Endothelial cell of umbilical vein (primary cell): ENCODE data around the gene ELOVL6. TPM values are rescaled to one million over a fixed set of nuclear protein-coding genes. Genes with fewer than 3 reads are reported as not detected.

Experiments used
- BruUV-seq: library from RNA; stranded (reverse); fragments of 400-500 nt; replicated peaks from 2 replicates; lab custom pipeline; 2021; lab: Mats Ljungman, UMichigan
- CTCF ChIA-PET: fragments of 300-600, 350-600 bp; sonication (Branson Sonifier 250); formaldehyde crosslinking; loops from one replicate; lab custom pipeline; 2021; ENCODE audit warnings: antibody characterized with exemption, inconsistent platforms; lab: Charles Lee
- POLR2A ChIA-PET: fragments of 300-600, 350-600 bp; sonication (Branson Sonifier 250); formaldehyde crosslinking; loops from one replicate; lab custom pipeline; 2021; ENCODE audit warnings: antibody characterized with exemption, inconsistent platforms; lab: Charles Lee
- DNase-seq: peaks from one replicate; pipeline ENCODE4 v3.0.0-alpha.2; 2011; ENCODE audit warnings: low read depth, low spot score
- FAIRE-seq: peaks from 2 replicates; lab custom pipeline; 2011; peaks lifted over from hg19 to GRCh38; lab: Jason Lieb, UNC
- H2AFZ ChIP-seq: 2 replicates; pipeline ENCODE4 v1.6.0; 2012; ENCODE audit warnings: low read depth, low read length, control low read depth, inconsistent platforms
- H3K27ac ChIP-seq: 2 replicates; pipeline ENCODE4 v1.5.1; 2011; ENCODE audit warnings: low read depth, mild to moderate bottlenecking, control low read depth, low read length, moderate library complexity; ENCODE audit not compliant: insufficient read depth
- H3K27me3 ChIP-seq, 2 experiments: 2 replicates each; pipeline versions ENCODE4 v1.6.0 to v1.6.1; 2011; ENCODE audit warnings: low read length in 2 of 2, mixed read lengths in 1 of 2; ENCODE audit not compliant: control insufficient read depth in 2 of 2, insufficient read depth in 2 of 2
- H3K36me3 ChIP-seq, 2 experiments: 2 replicates in 1 of 2; 3 replicates in 1 of 2; pipeline ENCODE4 v1.5.1; 2011; ENCODE audit warnings: low read length in 2 of 2, mild to moderate bottlenecking in 1 of 2, moderate library complexity in 1 of 2; ENCODE audit not compliant: control insufficient read depth in 2 of 2, insufficient read depth in 2 of 2; ENCODE audit errors: extremely low read depth in 1 of 2
- H3K4me1 ChIP-seq: 3 replicates; pipeline ENCODE4 v1.5.1; 2011; ENCODE audit warnings: mild to moderate bottlenecking, low read length; ENCODE audit not compliant: control insufficient read depth, insufficient read depth; ENCODE audit errors: extremely low read depth
- H3K4me2 ChIP-seq: 2 replicates; pipeline ENCODE4 v1.6.1; 2011; ENCODE audit warnings: low read length, control low read depth, mixed read lengths; ENCODE audit not compliant: insufficient read depth
- H3K4me3 ChIP-seq, 3 experiments: fragments of 200-600 bp in 1 of 3; sonication (generic), shearing (Covaris generic) in 1 of 3; replicated peaks in 1 of 3; 2 replicates each; pipeline ENCODE4 v1.5.1; 2011 to 2016; ENCODE audit warnings: control low read depth in 3 of 3, low read length in 3 of 3, mild to moderate bottlenecking in 2 of 3, inconsistent platforms in 1 of 3, low read depth in 1 of 3, moderate library complexity in 1 of 3; ENCODE audit not compliant: insufficient read depth in 1 of 3
- H3K79me2 ChIP-seq: 2 replicates; pipeline ENCODE4 v1.6.0; 2012; ENCODE audit warnings: low read length, inconsistent platforms; ENCODE audit not compliant: control insufficient read depth, insufficient read depth
- H3K9ac ChIP-seq: replicated peaks from 2 replicates; pipeline ENCODE3; 2011; ENCODE audit warnings: low read length, control low read depth; ENCODE audit not compliant: insufficient read depth; ENCODE audit errors: extremely low read depth
- H3K9me1 ChIP-seq: replicated peaks from 3 replicates; pipeline ENCODE4 v1.6.0; 2011; ENCODE audit warnings: mild to moderate bottlenecking, low read length; ENCODE audit not compliant: control insufficient read depth, insufficient read depth; ENCODE audit errors: extremely low read depth
- H3K9me3 ChIP-seq: replicated peaks from 2 replicates; pipeline ENCODE4 v1.5.1; 2012; ENCODE audit warnings: low read length, inconsistent platforms; ENCODE audit not compliant: control insufficient read depth, insufficient read depth
- H4K20me1 ChIP-seq: replicated peaks from 2 replicates; pipeline ENCODE3; 2011; ENCODE audit warnings: mild to moderate bottlenecking, low read length; ENCODE audit not compliant: control insufficient read depth, insufficient read depth; ENCODE audit errors: extremely low read depth
- FOS ChIP-seq: IDR thresholded peaks from 2 replicates; pipeline ENCODE4 v1.6.1; 2011; ENCODE audit warnings: mild to moderate bottlenecking, low read length, moderate library complexity, borderline replicate concordance; ENCODE audit not compliant: insufficient read depth
- GATA2 ChIP-seq: IDR thresholded peaks from 2 replicates; pipeline ENCODE4 v1.7.0; 2011; ENCODE audit warnings: low read depth, mild to moderate bottlenecking, moderate library complexity, mixed read lengths, low read length; ENCODE audit not compliant: insufficient read length, insufficient read depth
- MYC ChIP-seq: IDR thresholded peaks from one replicate; pipeline ENCODE4 v1.6.1; 2011; ENCODE audit warnings: mild to moderate bottlenecking, low read depth, low read length
- POLR2A ChIP-seq: IDR thresholded peaks from 2 replicates; pipeline ENCODE4 v1.6.1; 2012; ENCODE audit warnings: low read depth, mild to moderate bottlenecking, control low read depth, low read length
- POLR2AphosphoS5 ChIP-seq: IDR thresholded peaks from 2 replicates; pipeline ENCODE4 v1.6.1; 2012; ENCODE audit warnings: low read depth, mild to moderate bottlenecking, control low read depth, low read length, moderate library complexity; ENCODE audit not compliant: insufficient read depth
- dilution Hi-C: fragments of 300-500 bp; cut with MboI; formaldehyde crosslinking; loops from one replicate; pipeline ENCODE4 v1.15.0; 2019; ENCODE audit warnings: low sequenced_read_pairs; ENCODE audit not compliant: extremely low pct_ligation_motif_present
- intact Hi-C: fragments of 100-400 bp; cut with micrococcal nuclease; formaldehyde crosslinking; loops from one replicate; pipeline ENCODE4 v1.10.0; 2022
- polyA plus RNA-seq, 4 experiments: library from polyadenylated mRNA; depleted of rRNA in 3 of 4; stranded (reverse) in 3 of 4; unstranded in 1 of 4; fragments of >200 nt; gene quantifications; 2 replicates each; pipeline versions ENCODE4 v1.2.1 to v1.2.3, GENCODE V29; 2011 to 2012; ENCODE audit warnings: missing spikeins in 1 of 4
- total RNA-seq: library from RNA; stranded (reverse); gene quantifications from 2 replicates; pipeline ENCODE4 v1.2.3, GENCODE V29; 2021
- TF ChIP-seq, protein P1 (sequence below): IDR thresholded peaks from 2 replicates; pipeline ENCODE4 v1.6.1; 2011; ENCODE audit not compliant: insufficient read depth, insufficient read length
- TF ChIP-seq, protein P2 (sequence below), 2 donors: IDR thresholded peaks; 1 replicate in 1 of 2; 2 replicates in 1 of 2; pipeline ENCODE4 v1.5.1; 2011; ENCODE audit warnings: low read length in 2 of 2, mild to moderate bottlenecking in 2 of 2, moderate library complexity in 2 of 2, control low read depth in 1 of 2, inconsistent platforms in 1 of 2, low read depth in 1 of 2; ENCODE audit not compliant: insufficient read depth in 1 of 2; ENCODE audit errors: extremely low read depth in 1 of 2

The ELOVL6 gene
- total and polyA plus RNA-seq, 2 donors (not counting 3 experiments of a cell fraction or from before 2014, with no cell fraction given), result 6.4 to 26.1 TPM

DNA sequence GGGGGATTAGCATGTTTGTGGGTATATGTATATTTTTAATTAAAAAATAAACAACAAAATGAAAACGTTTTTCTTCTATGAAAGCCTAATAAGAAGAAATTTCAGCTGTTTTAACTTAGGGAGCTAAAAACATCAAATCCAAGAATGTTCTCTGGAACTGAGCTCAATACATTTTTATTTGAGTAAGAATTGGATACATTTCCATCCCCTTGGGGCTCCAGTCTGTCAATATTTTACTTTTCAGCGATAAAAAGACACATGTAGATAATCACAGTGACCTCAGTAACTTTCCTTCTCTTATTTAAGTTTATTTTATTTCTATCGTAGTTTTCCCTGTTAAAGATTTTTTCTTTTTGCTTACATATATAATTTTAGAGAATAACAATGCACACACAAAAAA is 59.3 kb downstream of the ELOVL6 start:
- no peak overlapping the region for H3K4me2 ChIP-seq
- no peaks in the 10 kb centered on the region for H3K9me1 ChIP-seq
- BruUV-seq, result no TSS peak
- DNase-seq (no peak), FAIRE-seq (no peak)
- no peaks in the 10 kb centered on the region for H3K36me3 ChIP-seq
- no peaks in the 10 kb centered on the region for H3K9me3 ChIP-seq
- H3K9ac ChIP-seq, result no peak overlapping the region
- no peaks in the 10 kb centered on the region for H3K27me3 ChIP-seq
- H3K4me1 ChIP-seq, result no peaks in the 10 kb centered on the region
- H3K27ac ChIP-seq, result no peak overlapping the region
- CTCF ChIA-PET, result interaction anchor here (1.1 to 1.8 kb wide), 2 partner anchors 8 to 16 kb away, joined by 3 read pairs; no protein-coding TSS in a partner anchor
- no peaks in the 10 kb centered on the region for H4K20me1 ChIP-seq
- H3K79me2 ChIP-seq, result no peaks in the 10 kb centered on the region
- H2AFZ ChIP-seq, result no peak overlapping the region
- TF ChIP-seq, protein P1, sequence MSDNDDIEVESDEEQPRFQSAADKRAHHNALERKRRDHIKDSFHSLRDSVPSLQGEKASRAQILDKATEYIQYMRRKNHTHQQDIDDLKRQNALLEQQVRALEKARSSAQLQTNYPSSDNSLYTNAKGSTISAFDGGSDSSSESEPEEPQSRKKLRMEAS, result no peak
- TF ChIP-seq POLR2A (no peak), MYC (no peak), GATA2 (no peak), POLR2AphosphoS5 (no peak), FOS (no peak)
- TF ChIP-seq, protein P2, sequence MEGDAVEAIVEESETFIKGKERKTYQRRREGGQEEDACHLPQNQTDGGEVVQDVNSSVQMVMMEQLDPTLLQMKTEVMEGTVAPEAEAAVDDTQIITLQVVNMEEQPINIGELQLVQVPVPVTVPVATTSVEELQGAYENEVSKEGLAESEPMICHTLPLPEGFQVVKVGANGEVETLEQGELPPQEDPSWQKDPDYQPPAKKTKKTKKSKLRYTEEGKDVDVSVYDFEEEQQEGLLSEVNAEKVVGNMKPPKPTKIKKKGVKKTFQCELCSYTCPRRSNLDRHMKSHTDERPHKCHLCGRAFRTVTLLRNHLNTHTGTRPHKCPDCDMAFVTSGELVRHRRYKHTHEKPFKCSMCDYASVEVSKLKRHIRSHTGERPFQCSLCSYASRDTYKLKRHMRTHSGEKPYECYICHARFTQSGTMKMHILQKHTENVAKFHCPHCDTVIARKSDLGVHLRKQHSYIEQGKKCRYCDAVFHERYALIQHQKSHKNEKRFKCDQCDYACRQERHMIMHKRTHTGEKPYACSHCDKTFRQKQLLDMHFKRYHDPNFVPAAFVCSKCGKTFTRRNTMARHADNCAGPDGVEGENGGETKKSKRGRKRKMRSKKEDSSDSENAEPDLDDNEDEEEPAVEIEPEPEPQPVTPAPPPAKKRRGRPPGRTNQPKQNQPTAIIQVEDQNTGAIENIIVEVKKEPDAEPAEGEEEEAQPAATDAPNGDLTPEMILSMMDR (IDR thresholded peaks at IDR 0.05; ENCODE audit: extremely low read depth in 1 of 2, insufficient read depth in 1 of 2, low read depth in 1 of 2, low read length in 2 of 2), result no peak
- H3K4me3 ChIP-seq, result no peak overlapping the region
- intact Hi-C loops, result no loop called here
- dilution Hi-C loops, result no loop called here
- POLR2A ChIA-PET, result no interaction called here
